Measurements from ENCODE around the gene MAP4K4. TPM values are rescaled to one million over a fixed set of nuclear protein-coding genes. Genes with fewer than 3 reads are reported as not detected.

Gene MAP4K4
- total RNA-seq, 1 experiment from 2014 or later = 132 TPM

GRCh38 chr2:101718993-101719571, 21.6 kb downstream of the MAP4K4 start:
- TF ChIP-seq CTCF (conservative IDR thresholded peaks at IDR 0.05) = no peak
- H3K4me3 Mint-ChIP-seq = no peak overlapping the region
- Histone ChIP-seq H2BK20ac (ENCODE audit: low read depth, low read length, poor library complexity, severe bottlenecking) (no peak overlapping the region), H3K9me3 (ENCODE audit: control insufficient read depth, low read depth, low read length) (no peaks in the 10 kb centered on the region), H3K23me2 (ENCODE audit: insufficient read length, low read depth, low read length, poor library complexity, severe bottlenecking) (no peaks in the 10 kb centered on the region), H2BK15ac (ENCODE audit: low read depth, low read length) (no peak overlapping the region), H3K4me1 (ENCODE audit: insufficient read depth, low read length) (peaks cover 2% of the 10 kb centered on the region; the same call in 1 of the 2 replicates), H3K4ac (ENCODE audit: low read depth, low read length) (no peak overlapping the region), H3K79me1 (ENCODE audit: insufficient read depth, low read depth, low read length, poor library complexity, severe bottlenecking) (peaks cover 8% of the 10 kb centered on the region), H2AK5ac (ENCODE audit: insufficient read length, low read length) (no peak overlapping the region), H3K27ac (ENCODE audit: insufficient read length, low read depth, low read length) (no peak overlapping the region), H2BK5ac (ENCODE audit: insufficient read length, low read length) (no peak overlapping the region), H3K23ac (ENCODE audit: insufficient read length, low read depth, low read length) (no peak overlapping the region), H4K20me1 (ENCODE audit: control insufficient read depth, insufficient read depth, insufficient read length) (no peaks in the 10 kb centered on the region), H3K27me3 (ENCODE audit: insufficient read depth, low read length) (no peaks in the 10 kb centered on the region), H3K18ac (ENCODE audit: insufficient read length, low read depth, low read length) (no peak overlapping the region), H3K56ac (ENCODE audit: insufficient read length, low read depth, low read length) (no peak overlapping the region), H3T11ph (ENCODE audit: low read length) (no peak overlapping the region), H3K14ac (ENCODE audit: insufficient read depth, low read length) (no peak overlapping the region), H3K4me2 (ENCODE audit: insufficient read depth, insufficient read length, low read length) (no peak overlapping the region), H4K8ac (replicated peaks; ENCODE audit: insufficient read length, low read depth, low read length) (no peak overlapping the region), H4K5ac (ENCODE audit: insufficient read length, low read depth, low read length) (no peak overlapping the region), H3K79me2 (ENCODE audit: insufficient read depth, low read length) (peaks cover 45% of the 10 kb centered on the region; the same call in 1 of the 2 replicates), H3K9ac (ENCODE audit: extremely low read depth, insufficient read length, low read length) (no peak overlapping the region), H2AFZ (ENCODE audit: low read length) (no peak overlapping the region), H2BK120ac (ENCODE audit: low read depth, low read length, poor library complexity, severe bottlenecking) (no peak overlapping the region), H2BK12ac (ENCODE audit: insufficient read length, low read depth, low read length) (no peak overlapping the region), H4K91ac (ENCODE audit: insufficient read length, low read depth, low read length) (no peak overlapping the region)
- H3K27ac Mint-ChIP-seq = peak overlapping the region; percentile 28 to 84 (median 52); a peak in 4 of 7 replicates
- H3K27me3 Mint-ChIP-seq (ENCODE audit: low read depth) = no peaks in the 10 kb centered on the region
- DNase-seq = no peak
- peaks cover 0 to 3% (median 0%) of the 10 kb centered on the region in 3 experiments; a peak in 3 of 7 replicates for H3K36me3 Mint-ChIP-seq (ENCODE audit: insufficient read depth in 1 of 3, low read depth in 3 of 3)
- no peaks in the 10 kb centered on the region for H3K9me3 Mint-ChIP-seq
- no CpG with 5 or more reads among the region's 1 CpG for WGBS (ENCODE audit: extremely low coverage, insufficient read length, low lambda C conversion rate)
- H3K4me1 Mint-ChIP-seq = peaks cover 57 to 63% of the 10 kb centered on the region in 2 experiments

Data from H9 (cell line).